Sigmoid colon (tissue), 7 donors: Measurements from ENCODE around the gene PDE4D. TPM values are rescaled to one million over a fixed set of nuclear protein-coding genes. Genes with fewer than 3 reads are reported as not detected.

ENCODE experiments used
- DNase-seq: peaks from one replicate; pipeline ENCODE4 v3.0.0-alpha.2; 2019
- H3K27ac ChIP-seq, 4 donors: fragments of 200-600 bp; sonication (generic); one replicate each; pipeline ENCODE4 v1.5.1; 2016 to 2019; ENCODE audit warnings: mild to moderate bottlenecking in 1 of 4
- H3K27me3 ChIP-seq, 3 donors: fragments of 200-600 bp; sonication (generic); one replicate each; pipeline ENCODE4 v1.5.1; 2019; ENCODE audit warnings: mild to moderate bottlenecking in 1 of 3
- H3K36me3 ChIP-seq, 4 donors: fragments of 200-600 bp; sonication (generic); one replicate each; pipeline ENCODE4 v1.5.1; 2016 to 2019
- H3K4me1 ChIP-seq, 4 donors: fragments of 200-600 bp; sonication (generic); one replicate each; pipeline ENCODE4 v1.5.1; 2017 to 2019
- H3K4me3 ChIP-seq, 4 donors: fragments of 200-600 bp; sonication (generic); one replicate each; pipeline ENCODE4 v1.5.1; 2017 to 2019; ENCODE audit warnings: mild to moderate bottlenecking in 2 of 4, moderate library complexity in 1 of 4
- H3K9me3 ChIP-seq, 4 donors: fragments of 200-600 bp in 3 of 4; sonication (generic) in 3 of 4; one replicate each; pipeline versions ENCODE4 v1.5.1 to v1.6.1; 2013 to 2019
- EP300 ChIP-seq, 4 donors: sonication (generic); formaldehyde crosslinking; IDR thresholded peaks; one replicate each; pipeline ENCODE4 v1.6.1; 2017; ENCODE audit warnings: antibody characterized with exemption in 4 of 4
- POLR2A ChIP-seq, 2 donors: fragments of 450-650 bp; IDR thresholded peaks; one replicate each; pipeline ENCODE4 v1.6.1; 2016; ENCODE audit warnings: antibody characterized with exemption in 2 of 2, mild to moderate bottlenecking in 2 of 2, moderate library complexity in 2 of 2
- POLR2AphosphoS5 ChIP-seq, 4 donors: sonication (generic); formaldehyde crosslinking; IDR thresholded peaks; one replicate each; pipeline ENCODE4 v1.6.1; 2017; ENCODE audit warnings: antibody characterized with exemption in 4 of 4
- WGBS, 2 donors: extraction: QIAGEN DNeasy Blood & Tissue Kit; methylation state at CpG; one replicate each; pipeline ENCODE4 v1.1.7; 2013; 5-methylcytosine and 5-hydroxymethylcytosine counted together
- intact Hi-C: fragments of 100-400 bp; cut with DNase I; formaldehyde crosslinking; loops from one replicate; pipeline ENCODE4 v1.15.1; 2023
- polyA plus RNA-seq, 3 donors: library from polyadenylated mRNA; stranded (reverse); fragments of 200-250 nt; gene quantifications; one replicate each; pipeline ENCODE4 v1.2.3, GENCODE V29; 2013
- total RNA-seq, 4 donors: library from RNA; depleted of rRNA; stranded (reverse); fragments of >200 nt; gene quantifications; one replicate each; pipeline ENCODE4 v1.1.0, GENCODE V29; 2016
- TF ChIP-seq, protein P1 (sequence below), 4 experiments: fragments of 450-650 bp in 3 of 4; fragments of 200-600 bp in 1 of 4; IDR thresholded peaks; one replicate each; pipeline ENCODE4 v1.5.1; 2016 to 2019; ENCODE audit warnings: antibody characterized with exemption in 4 of 4, mild to moderate bottlenecking in 3 of 4, moderate library complexity in 2 of 4
- donor health status: healthy with polysubstance abuse.
- donor health status: Bipolar disorder and iron deficiency.
- donor health status: healthy.

Gene PDE4D
- total and polyA plus RNA-seq, 7 donors = 6.0 to 289 (median 169) TPM

DNA sequence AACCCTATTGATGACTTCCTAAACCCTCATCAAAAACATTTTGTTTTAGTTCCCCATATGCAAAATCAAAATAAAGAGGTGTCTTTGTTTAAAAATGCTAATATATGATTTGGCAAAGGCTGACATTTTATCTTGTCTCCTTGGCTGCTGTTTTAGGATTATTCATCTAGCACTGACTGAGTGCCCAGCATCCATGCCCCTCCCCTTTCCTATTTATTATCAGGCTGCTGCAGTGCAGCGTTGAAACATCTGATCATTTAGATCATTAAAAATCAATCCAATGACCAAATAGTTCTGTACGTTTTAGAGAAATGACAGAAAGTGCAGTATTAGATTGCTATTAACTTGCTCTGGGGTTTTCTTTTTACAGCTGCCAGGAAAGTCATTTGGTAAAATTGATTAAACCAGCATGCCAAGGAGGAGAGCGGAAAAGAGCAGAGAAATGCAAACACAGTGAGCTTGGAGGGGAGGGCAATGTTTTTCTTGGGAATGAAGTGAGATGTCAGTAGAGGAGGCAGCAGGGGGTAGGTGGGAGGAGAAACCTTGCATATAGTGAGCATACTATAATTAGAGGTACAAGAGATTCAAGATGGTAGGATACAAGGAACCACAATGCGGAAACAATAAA lies 286.3 kb downstream of the PDE4D start:
- H3K4me3 ChIP-seq = no peak overlapping the region
- peaks cover 0 to 22% (median 17%) of the 10 kb centered on the region in 4 donors for H3K4me1 ChIP-seq
- WGBS, 2 donors = 69 to 82% methylated on average over 4 of the region's 4 CpGs
- TF ChIP-seq POLR2A (IDR thresholded peaks at IDR 0.05) (no peak), EP300 (IDR thresholded peaks at IDR 0.05) (no peak), POLR2AphosphoS5 (IDR thresholded peaks at IDR 0.05) (no peak)
- TF ChIP-seq, protein P1, sequence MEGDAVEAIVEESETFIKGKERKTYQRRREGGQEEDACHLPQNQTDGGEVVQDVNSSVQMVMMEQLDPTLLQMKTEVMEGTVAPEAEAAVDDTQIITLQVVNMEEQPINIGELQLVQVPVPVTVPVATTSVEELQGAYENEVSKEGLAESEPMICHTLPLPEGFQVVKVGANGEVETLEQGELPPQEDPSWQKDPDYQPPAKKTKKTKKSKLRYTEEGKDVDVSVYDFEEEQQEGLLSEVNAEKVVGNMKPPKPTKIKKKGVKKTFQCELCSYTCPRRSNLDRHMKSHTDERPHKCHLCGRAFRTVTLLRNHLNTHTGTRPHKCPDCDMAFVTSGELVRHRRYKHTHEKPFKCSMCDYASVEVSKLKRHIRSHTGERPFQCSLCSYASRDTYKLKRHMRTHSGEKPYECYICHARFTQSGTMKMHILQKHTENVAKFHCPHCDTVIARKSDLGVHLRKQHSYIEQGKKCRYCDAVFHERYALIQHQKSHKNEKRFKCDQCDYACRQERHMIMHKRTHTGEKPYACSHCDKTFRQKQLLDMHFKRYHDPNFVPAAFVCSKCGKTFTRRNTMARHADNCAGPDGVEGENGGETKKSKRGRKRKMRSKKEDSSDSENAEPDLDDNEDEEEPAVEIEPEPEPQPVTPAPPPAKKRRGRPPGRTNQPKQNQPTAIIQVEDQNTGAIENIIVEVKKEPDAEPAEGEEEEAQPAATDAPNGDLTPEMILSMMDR (IDR thresholded peaks at IDR 0.05) = no peak
- intact Hi-C loops = no loop called here
- H3K27ac ChIP-seq = no peak overlapping the region
- no peak for DNase-seq
- no peaks in the 10 kb centered on the region for H3K36me3 ChIP-seq
- no peaks in the 10 kb centered on the region for H3K27me3 ChIP-seq
- H3K9me3 ChIP-seq = no peaks in the 10 kb centered on the region

DNA sequence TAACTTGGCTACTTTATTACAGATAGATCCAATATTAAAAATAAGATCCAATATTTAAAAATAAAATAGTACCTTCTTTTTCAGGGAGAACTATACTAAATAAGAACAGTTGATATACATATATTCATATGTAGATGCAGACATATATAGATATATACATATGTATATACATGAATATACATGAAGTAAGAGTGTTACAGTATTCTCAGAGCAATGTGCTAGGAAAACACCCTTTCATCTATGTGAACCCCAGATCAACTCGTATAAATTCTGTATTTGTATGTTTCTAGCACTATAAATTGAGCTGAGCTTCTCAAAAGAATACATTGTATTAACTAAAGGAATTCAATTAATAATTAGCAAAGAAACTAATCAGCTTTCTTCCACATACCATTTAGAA lies 287.6 kb downstream of the PDE4D start:
- WGBS, 2 donors = 85 to 88% methylated on average over 1 of the region's 1 CpG
- H3K27me3 ChIP-seq = no peaks in the 10 kb centered on the region
- no peaks in the 10 kb centered on the region for H3K9me3 ChIP-seq
- peaks cover 0 to 30% (median 24%) of the 10 kb centered on the region in 4 donors for H3K4me1 ChIP-seq
- DNase-seq = no peak
- no peak for TF ChIP-seq POLR2AphosphoS5 (IDR thresholded peaks at IDR 0.05)
- no peak for TF ChIP-seq EP300 (IDR thresholded peaks at IDR 0.05)
- TF ChIP-seq, protein P1 (IDR thresholded peaks at IDR 0.05) = no peak
- no peak for TF ChIP-seq POLR2A (IDR thresholded peaks at IDR 0.05)
- H3K4me3 ChIP-seq = no peak overlapping the region
- no peak overlapping the region for H3K27ac ChIP-seq
- intact Hi-C loops = no loop called here
- H3K36me3 ChIP-seq = no peaks in the 10 kb centered on the region

DNA sequence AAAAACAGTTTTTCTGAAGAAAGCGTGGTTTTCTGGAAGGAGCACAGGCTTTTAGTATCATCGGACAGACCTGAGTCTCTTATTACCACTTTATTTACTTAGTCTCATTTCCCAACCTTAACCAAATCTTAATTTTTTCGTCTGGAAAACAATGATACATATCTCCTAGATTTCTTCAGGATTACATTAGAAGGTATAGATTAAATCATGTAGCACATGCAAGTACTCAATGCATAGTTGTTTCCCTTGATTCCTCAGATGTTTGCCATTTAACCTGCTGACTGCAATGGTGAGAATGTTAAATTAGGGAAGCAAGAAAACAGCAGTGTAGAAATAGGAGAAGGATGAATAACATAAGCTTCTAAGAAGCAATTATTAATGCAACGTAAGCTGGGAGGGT lies 289.4 kb downstream of the PDE4D start:
- intact Hi-C loops = no loop called here
- 87 to 90% methylated on average over 4 of the region's 4 CpGs for WGBS, 2 donors

DNA sequence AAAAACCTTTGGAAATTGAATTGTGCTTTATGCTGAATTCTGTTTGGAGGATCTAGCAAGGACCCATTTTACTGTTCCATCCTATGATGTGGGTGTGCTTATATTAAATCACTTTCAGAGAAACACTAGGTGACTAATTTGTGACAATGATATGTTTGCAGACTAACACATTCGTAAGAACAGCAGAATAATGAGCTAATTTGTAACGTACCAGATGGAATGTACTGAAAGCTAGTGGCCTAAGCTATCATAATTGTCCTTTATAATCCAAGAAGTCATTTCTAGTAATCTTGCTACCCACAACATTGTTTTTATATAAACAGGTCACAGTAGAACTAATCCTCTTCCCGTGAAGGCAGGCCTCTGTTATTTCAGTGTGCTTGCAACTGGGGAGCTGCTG lies 292.5 kb downstream of the PDE4D start:
- H3K36me3 ChIP-seq = no peaks in the 10 kb centered on the region
- peaks cover 0 to 33% (median 26%) of the 10 kb centered on the region in 4 donors for H3K4me1 ChIP-seq
- no peak overlapping the region for H3K4me3 ChIP-seq
- TF ChIP-seq POLR2A (IDR thresholded peaks at IDR 0.05) (no peak), POLR2AphosphoS5 (IDR thresholded peaks at IDR 0.05) (no peak), EP300 (IDR thresholded peaks at IDR 0.05) (no peak)
- TF ChIP-seq, protein P1 (IDR thresholded peaks at IDR 0.05) = no peak
- intact Hi-C loops = no loop called here
- WGBS, 2 donors = 77 to 81% methylated on average over 3 of the region's 3 CpGs
- no peaks in the 10 kb centered on the region for H3K9me3 ChIP-seq
- no peaks in the 10 kb centered on the region for H3K27me3 ChIP-seq
- H3K27ac ChIP-seq = no peak overlapping the region
- no peak for DNase-seq

More for the DNA sequence above, 289.4 kb downstream of the PDE4D start:
- H3K4me3 ChIP-seq = no peak overlapping the region
- no peaks in the 10 kb centered on the region for H3K27me3 ChIP-seq
- DNase-seq = no peak
- H3K4me1 ChIP-seq = peaks cover 0 to 37% (median 25%) of the 10 kb centered on the region in 4 donors
- no peaks in the 10 kb centered on the region for H3K36me3 ChIP-seq
- no peak overlapping the region for H3K27ac ChIP-seq
- TF ChIP-seq, protein P1 (IDR thresholded peaks at IDR 0.05) = no peak
- TF ChIP-seq EP300 (IDR thresholded peaks at IDR 0.05) (no peak), POLR2AphosphoS5 (IDR thresholded peaks at IDR 0.05) (no peak), POLR2A (IDR thresholded peaks at IDR 0.05) (no peak)
- no peaks in the 10 kb centered on the region for H3K9me3 ChIP-seq

DNA sequence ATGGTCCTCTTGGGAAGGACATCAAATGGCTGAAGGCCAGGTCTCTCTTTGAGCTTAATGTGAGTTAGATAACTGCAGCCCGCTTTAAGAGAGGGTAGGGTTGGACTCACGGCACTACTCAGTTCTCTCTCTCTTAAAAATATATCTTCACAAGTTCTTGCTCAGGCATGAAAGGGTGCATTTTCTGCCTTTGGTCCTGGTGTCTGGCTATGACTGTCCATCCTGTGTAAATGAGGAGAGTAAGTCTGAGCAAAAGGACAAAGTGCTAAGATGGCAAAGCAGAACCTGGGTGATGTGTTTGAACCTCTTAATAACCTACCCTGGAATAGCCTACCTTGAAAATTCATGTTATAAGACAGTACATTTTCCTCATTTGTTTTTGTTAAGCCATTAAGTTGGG lies 293.4 kb downstream of the PDE4D start:
- TF ChIP-seq EP300 (IDR thresholded peaks at IDR 0.05) (no peak), POLR2AphosphoS5 (IDR thresholded peaks at IDR 0.05) (no peak), POLR2A (IDR thresholded peaks at IDR 0.05) (no peak)
- TF ChIP-seq, protein P1 (IDR thresholded peaks at IDR 0.05) = no peak
- Histone ChIP-seq H3K9me3 (no peaks in the 10 kb centered on the region), H3K4me3 (no peak overlapping the region), H3K27ac (no peak overlapping the region), H3K4me1 (peaks cover 0 to 33% (median 26%) of the 10 kb centered on the region in 4 donors), H3K36me3 (no peaks in the 10 kb centered on the region), H3K27me3 (no peaks in the 10 kb centered on the region)
- no peak for DNase-seq
- intact Hi-C loops = no loop called here
- 95 to 96% methylated on average over 2 of the region's 2 CpGs for WGBS, 2 donors
